H1 (cell line): ENCODE results near the gene TTC13. TPM values are rescaled to one million over a fixed set of nuclear protein-coding genes. Genes with fewer than 3 reads are reported as not detected.

Source experiments
- polyA plus RNA-seq, 7 experiments: library from polyadenylated mRNA; depleted of rRNA in 3 of 7; stranded (reverse) in 5 of 7; unstranded in 2 of 7; fragments of >200 nt in 5 of 7; fragments of 200-250 nt in 2 of 7; gene quantifications; 1 replicate in 5 of 7; 2 replicates in 1 of 7; 4 replicates in 1 of 7; pipeline versions ENCODE4 v1.2.1 to v1.2.3, GENCODE V29; 2011 to 2013; ENCODE audit warnings: missing spikeins in 2 of 7, mixed read lengths in 2 of 7
- total RNA-seq: library from RNA; stranded (reverse); fragmentation: NEBNext Ultra II Directional; extraction: Animal tissue kit (Norgen Biotek cat#: 25700); gene quantifications from 2 replicates; pipeline ENCODE4 v1.2.1, GENCODE V29; 2021
- TF ChIP-seq, protein P1 (sequence below): fragments of 300-600 bp; sonication (generic); IDR thresholded peaks from 2 replicates; pipeline ENCODE4 v1.7.1; 2012; ENCODE audit warnings: low read length, moderate library complexity, mild to moderate bottlenecking, inconsistent platforms; ENCODE audit not compliant: insufficient replicate concordance
- TF ChIP-seq, protein P2 (sequence below): IDR thresholded peaks from 2 replicates; pipeline ENCODE4 v1.6.1; 2012; ENCODE audit warnings: inconsistent platforms

TTC13 gene
- total and polyA plus RNA-seq, 2 of the 8 experiments (the other 6 are each of a cell fraction or from before 2014, with no cell fraction given) = 3.1 to 7.1 TPM

DNA sequence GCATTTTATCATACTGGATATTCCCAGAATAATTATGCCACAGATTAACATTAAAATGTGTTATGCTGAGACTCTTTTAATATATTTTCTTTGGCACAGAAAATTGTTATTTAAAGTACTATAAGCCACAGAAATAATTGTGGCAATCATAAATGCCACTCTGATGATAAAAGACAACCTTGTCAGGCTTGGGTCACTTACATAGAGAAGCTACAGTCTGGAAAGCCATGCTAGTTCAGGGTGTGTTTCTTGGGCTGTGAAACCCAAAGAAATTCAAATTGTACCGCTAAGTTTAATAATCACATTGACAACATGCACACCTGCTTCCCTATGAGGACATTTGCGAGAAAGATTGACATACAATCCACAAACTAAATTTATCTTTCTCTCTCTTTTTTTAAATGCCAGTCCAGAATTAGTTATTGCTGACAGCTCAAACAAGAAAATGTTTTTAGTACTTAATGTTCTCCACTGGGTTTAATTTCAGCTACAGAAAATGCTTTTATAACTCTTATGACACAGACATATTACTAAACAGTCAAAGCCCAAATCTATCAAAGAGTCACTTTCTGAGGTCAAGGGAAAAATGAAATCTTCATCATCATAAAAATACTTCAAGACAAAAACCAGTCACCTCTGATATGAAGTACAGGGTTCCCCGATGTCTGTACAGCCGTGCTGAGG, 38.7 kb downstream of the TTC13 start (continued):
- TF ChIP-seq, protein P1, sequence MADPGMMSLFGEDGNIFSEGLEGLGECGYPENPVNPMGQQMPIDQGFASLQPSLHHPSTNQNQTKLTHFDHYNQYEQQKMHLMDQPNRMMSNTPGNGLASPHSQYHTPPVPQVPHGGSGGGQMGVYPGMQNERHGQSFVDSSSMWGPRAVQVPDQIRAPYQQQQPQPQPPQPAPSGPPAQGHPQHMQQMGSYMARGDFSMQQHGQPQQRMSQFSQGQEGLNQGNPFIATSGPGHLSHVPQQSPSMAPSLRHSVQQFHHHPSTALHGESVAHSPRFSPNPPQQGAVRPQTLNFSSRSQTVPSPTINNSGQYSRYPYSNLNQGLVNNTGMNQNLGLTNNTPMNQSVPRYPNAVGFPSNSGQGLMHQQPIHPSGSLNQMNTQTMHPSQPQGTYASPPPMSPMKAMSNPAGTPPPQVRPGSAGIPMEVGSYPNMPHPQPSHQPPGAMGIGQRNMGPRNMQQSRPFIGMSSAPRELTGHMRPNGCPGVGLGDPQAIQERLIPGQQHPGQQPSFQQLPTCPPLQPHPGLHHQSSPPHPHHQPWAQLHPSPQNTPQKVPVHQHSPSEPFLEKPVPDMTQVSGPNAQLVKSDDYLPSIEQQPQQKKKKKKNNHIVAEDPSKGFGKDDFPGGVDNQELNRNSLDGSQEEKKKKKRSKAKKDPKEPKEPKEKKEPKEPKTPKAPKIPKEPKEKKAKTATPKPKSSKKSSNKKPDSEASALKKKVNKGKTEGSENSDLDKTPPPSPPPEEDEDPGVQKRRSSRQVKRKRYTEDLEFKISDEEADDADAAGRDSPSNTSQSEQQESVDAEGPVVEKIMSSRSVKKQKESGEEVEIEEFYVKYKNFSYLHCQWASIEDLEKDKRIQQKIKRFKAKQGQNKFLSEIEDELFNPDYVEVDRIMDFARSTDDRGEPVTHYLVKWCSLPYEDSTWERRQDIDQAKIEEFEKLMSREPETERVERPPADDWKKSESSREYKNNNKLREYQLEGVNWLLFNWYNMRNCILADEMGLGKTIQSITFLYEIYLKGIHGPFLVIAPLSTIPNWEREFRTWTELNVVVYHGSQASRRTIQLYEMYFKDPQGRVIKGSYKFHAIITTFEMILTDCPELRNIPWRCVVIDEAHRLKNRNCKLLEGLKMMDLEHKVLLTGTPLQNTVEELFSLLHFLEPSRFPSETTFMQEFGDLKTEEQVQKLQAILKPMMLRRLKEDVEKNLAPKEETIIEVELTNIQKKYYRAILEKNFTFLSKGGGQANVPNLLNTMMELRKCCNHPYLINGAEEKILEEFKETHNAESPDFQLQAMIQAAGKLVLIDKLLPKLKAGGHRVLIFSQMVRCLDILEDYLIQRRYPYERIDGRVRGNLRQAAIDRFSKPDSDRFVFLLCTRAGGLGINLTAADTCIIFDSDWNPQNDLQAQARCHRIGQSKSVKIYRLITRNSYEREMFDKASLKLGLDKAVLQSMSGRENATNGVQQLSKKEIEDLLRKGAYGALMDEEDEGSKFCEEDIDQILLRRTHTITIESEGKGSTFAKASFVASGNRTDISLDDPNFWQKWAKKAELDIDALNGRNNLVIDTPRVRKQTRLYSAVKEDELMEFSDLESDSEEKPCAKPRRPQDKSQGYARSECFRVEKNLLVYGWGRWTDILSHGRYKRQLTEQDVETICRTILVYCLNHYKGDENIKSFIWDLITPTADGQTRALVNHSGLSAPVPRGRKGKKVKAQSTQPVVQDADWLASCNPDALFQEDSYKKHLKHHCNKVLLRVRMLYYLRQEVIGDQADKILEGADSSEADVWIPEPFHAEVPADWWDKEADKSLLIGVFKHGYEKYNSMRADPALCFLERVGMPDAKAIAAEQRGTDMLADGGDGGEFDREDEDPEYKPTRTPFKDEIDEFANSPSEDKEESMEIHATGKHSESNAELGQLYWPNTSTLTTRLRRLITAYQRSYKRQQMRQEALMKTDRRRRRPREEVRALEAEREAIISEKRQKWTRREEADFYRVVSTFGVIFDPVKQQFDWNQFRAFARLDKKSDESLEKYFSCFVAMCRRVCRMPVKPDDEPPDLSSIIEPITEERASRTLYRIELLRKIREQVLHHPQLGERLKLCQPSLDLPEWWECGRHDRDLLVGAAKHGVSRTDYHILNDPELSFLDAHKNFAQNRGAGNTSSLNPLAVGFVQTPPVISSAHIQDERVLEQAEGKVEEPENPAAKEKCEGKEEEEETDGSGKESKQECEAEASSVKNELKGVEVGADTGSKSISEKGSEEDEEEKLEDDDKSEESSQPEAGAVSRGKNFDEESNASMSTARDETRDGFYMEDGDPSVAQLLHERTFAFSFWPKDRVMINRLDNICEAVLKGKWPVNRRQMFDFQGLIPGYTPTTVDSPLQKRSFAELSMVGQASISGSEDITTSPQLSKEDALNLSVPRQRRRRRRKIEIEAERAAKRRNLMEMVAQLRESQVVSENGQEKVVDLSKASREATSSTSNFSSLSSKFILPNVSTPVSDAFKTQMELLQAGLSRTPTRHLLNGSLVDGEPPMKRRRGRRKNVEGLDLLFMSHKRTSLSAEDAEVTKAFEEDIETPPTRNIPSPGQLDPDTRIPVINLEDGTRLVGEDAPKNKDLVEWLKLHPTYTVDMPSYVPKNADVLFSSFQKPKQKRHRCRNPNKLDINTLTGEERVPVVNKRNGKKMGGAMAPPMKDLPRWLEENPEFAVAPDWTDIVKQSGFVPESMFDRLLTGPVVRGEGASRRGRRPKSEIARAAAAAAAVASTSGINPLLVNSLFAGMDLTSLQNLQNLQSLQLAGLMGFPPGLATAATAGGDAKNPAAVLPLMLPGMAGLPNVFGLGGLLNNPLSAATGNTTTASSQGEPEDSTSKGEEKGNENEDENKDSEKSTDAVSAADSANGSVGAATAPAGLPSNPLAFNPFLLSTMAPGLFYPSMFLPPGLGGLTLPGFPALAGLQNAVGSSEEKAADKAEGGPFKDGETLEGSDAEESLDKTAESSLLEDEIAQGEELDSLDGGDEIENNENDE = no peak
- TF ChIP-seq, protein P2, sequence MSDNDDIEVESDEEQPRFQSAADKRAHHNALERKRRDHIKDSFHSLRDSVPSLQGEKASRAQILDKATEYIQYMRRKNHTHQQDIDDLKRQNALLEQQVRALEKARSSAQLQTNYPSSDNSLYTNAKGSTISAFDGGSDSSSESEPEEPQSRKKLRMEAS = no peak
- TF ChIP-seq, all 59 proteins: peak for 0
